Sigmoid colon (tissue), 7 donors: ENCODE results near the gene ARHGEF10L. TPM values are rescaled to one million over a fixed set of nuclear protein-coding genes. Genes with fewer than 3 reads are reported as not detected.

ENCODE experiments used
- DNase-seq: peaks from one replicate; pipeline ENCODE4 v3.0.0-alpha.2; 2019
- H3K27ac ChIP-seq, 4 donors: fragments of 200-600 bp; sonication (generic); one replicate each; pipeline ENCODE4 v1.5.1; 2016 to 2019; ENCODE audit warnings: mild to moderate bottlenecking in 1 of 4
- H3K27me3 ChIP-seq, 3 donors: fragments of 200-600 bp; sonication (generic); one replicate each; pipeline ENCODE4 v1.5.1; 2019; ENCODE audit warnings: mild to moderate bottlenecking in 1 of 3
- H3K36me3 ChIP-seq, 4 donors: fragments of 200-600 bp; sonication (generic); one replicate each; pipeline ENCODE4 v1.5.1; 2016 to 2019
- H3K4me1 ChIP-seq, 4 donors: fragments of 200-600 bp; sonication (generic); one replicate each; pipeline ENCODE4 v1.5.1; 2017 to 2019
- H3K4me3 ChIP-seq, 4 donors: fragments of 200-600 bp; sonication (generic); one replicate each; pipeline ENCODE4 v1.5.1; 2017 to 2019; ENCODE audit warnings: mild to moderate bottlenecking in 2 of 4, moderate library complexity in 1 of 4
- H3K9me3 ChIP-seq, 4 donors: fragments of 200-600 bp in 3 of 4; sonication (generic) in 3 of 4; one replicate each; pipeline versions ENCODE4 v1.5.1 to v1.6.1; 2013 to 2019
- CTCF ChIP-seq, 4 experiments: fragments of 450-650 bp in 3 of 4; fragments of 200-600 bp in 1 of 4; IDR thresholded peaks; one replicate each; pipeline ENCODE4 v1.5.1; 2016 to 2019; ENCODE audit warnings: antibody characterized with exemption in 4 of 4, mild to moderate bottlenecking in 3 of 4, moderate library complexity in 2 of 4
- EP300 ChIP-seq, 4 donors: sonication (generic); formaldehyde crosslinking; IDR thresholded peaks; one replicate each; pipeline ENCODE4 v1.6.1; 2017; ENCODE audit warnings: antibody characterized with exemption in 4 of 4
- POLR2A ChIP-seq, 2 donors: fragments of 450-650 bp; IDR thresholded peaks; one replicate each; pipeline ENCODE4 v1.6.1; 2016; ENCODE audit warnings: antibody characterized with exemption in 2 of 2, mild to moderate bottlenecking in 2 of 2, moderate library complexity in 2 of 2
- POLR2AphosphoS5 ChIP-seq, 4 donors: sonication (generic); formaldehyde crosslinking; IDR thresholded peaks; one replicate each; pipeline ENCODE4 v1.6.1; 2017; ENCODE audit warnings: antibody characterized with exemption in 4 of 4
- WGBS, 2 donors: extraction: QIAGEN DNeasy Blood & Tissue Kit; methylation state at CpG; one replicate each; pipeline ENCODE4 v1.1.7; 2013; 5-methylcytosine and 5-hydroxymethylcytosine counted together
- intact Hi-C: fragments of 100-400 bp; cut with DNase I; formaldehyde crosslinking; loops from one replicate; pipeline ENCODE4 v1.15.1; 2023
- polyA plus RNA-seq, 3 donors: library from polyadenylated mRNA; stranded (reverse); fragments of 200-250 nt; gene quantifications; one replicate each; pipeline ENCODE4 v1.2.3, GENCODE V29; 2013
- total RNA-seq, 4 donors: library from RNA; depleted of rRNA; stranded (reverse); fragments of >200 nt; gene quantifications; one replicate each; pipeline ENCODE4 v1.1.0, GENCODE V29; 2016
- donor health status: healthy with polysubstance abuse.
- donor health status: Bipolar disorder and iron deficiency.
- donor health status: healthy.

The ARHGEF10L gene
- total and polyA plus RNA-seq, 7 donors: 25.0 to 76.2 (median 33.0) TPM

GRCh38 chr1:17581389-17582123 lies 42.1 kb downstream of the ARHGEF10L start:
- 20 to 60% methylated on average over 10 of the region's 10 CpGs for WGBS, 2 donors
- intact Hi-C loops: no loop called here
- H3K4me1 ChIP-seq: peaks cover 0 to 38% (median 12%) of the 10 kb centered on the region in 4 donors
- peaks cover 0 to 5% (median 0%) of the 10 kb centered on the region in 4 donors for H3K36me3 ChIP-seq
- H3K27ac ChIP-seq: peak overlapping the region in 1 of 4 donors; percentile 55
- no peaks in the 10 kb centered on the region for H3K27me3 ChIP-seq
- DNase-seq: no peak
- no peaks in the 10 kb centered on the region for H3K9me3 ChIP-seq
- TF ChIP-seq EP300 (IDR thresholded peaks at IDR 0.05) (no peak), POLR2AphosphoS5 (IDR thresholded peaks at IDR 0.05) (no peak), POLR2A (IDR thresholded peaks at IDR 0.05) (no peak), CTCF (IDR thresholded peaks at IDR 0.05) (no peak)
- H3K4me3 ChIP-seq: no peak overlapping the region

GRCh38 chr1:17582124-17582774 lies 42.8 kb downstream of the ARHGEF10L start:
- H3K27ac ChIP-seq: peak overlapping the region in 2 of 4 donors; percentile 33 to 55
- no peak overlapping the region for H3K4me3 ChIP-seq
- DNase-seq: no peak
- H3K36me3 ChIP-seq: peaks cover 0 to 5% (median 0%) of the 10 kb centered on the region in 4 donors
- TF ChIP-seq CTCF (IDR thresholded peaks at IDR 0.05) (no peak), POLR2AphosphoS5 (IDR thresholded peaks at IDR 0.05) (no peak), EP300 (IDR thresholded peaks at IDR 0.05) (no peak), POLR2A (IDR thresholded peaks at IDR 0.05) (no peak)
- H3K9me3 ChIP-seq: no peaks in the 10 kb centered on the region
- 15 to 54% methylated on average over 11 of the region's 11 CpGs for WGBS, 2 donors
- H3K27me3 ChIP-seq: no peaks in the 10 kb centered on the region
- peaks cover 0 to 45% (median 19%) of the 10 kb centered on the region in 4 donors for H3K4me1 ChIP-seq
- intact Hi-C loops: no loop called here

GRCh38 chr1:17584539-17584938 lies 45.0 kb downstream of the ARHGEF10L start:
- Histone ChIP-seq H3K4me1 (peaks cover 0 to 55% (median 42%) of the 10 kb centered on the region in 4 donors), H3K36me3 (peaks cover 0 to 5% (median 0%) of the 10 kb centered on the region in 4 donors), H3K27me3 (no peaks in the 10 kb centered on the region), H3K27ac (peak overlapping the region in 1 of 4 donors; percentile 55), H3K9me3 (no peaks in the 10 kb centered on the region), H3K4me3 (no peak overlapping the region)
- TF ChIP-seq EP300 (IDR thresholded peaks at IDR 0.05): no peak
- no peak for TF ChIP-seq CTCF (IDR thresholded peaks at IDR 0.05)
- TF ChIP-seq POLR2AphosphoS5 (IDR thresholded peaks at IDR 0.05): no peak
- no peak for TF ChIP-seq POLR2A (IDR thresholded peaks at IDR 0.05)
- no peak for DNase-seq
- WGBS, 2 donors: 82 to 94% methylated on average over 10 of the region's 10 CpGs
- intact Hi-C loops: no loop called here

- no peak for DNase-seq
- H3K27ac ChIP-seq: peak overlapping the region; percentile 69 to 90 (median 81)
- 54 to 74% methylated on average over 9 of the region's 9 CpGs for WGBS, 2 donors
- intact Hi-C loops: no loop called here
- peaks cover 0 to 55% (median 42%) of the 10 kb centered on the region in 4 donors for H3K4me1 ChIP-seq
- H3K27me3 ChIP-seq: no peaks in the 10 kb centered on the region
- peaks cover 0 to 5% (median 0%) of the 10 kb centered on the region in 4 donors for H3K36me3 ChIP-seq
- H3K4me3 ChIP-seq: no peak overlapping the region
- H3K9me3 ChIP-seq: no peaks in the 10 kb centered on the region
- TF ChIP-seq POLR2A (IDR thresholded peaks at IDR 0.05) (no peak), POLR2AphosphoS5 (IDR thresholded peaks at IDR 0.05) (no peak), CTCF (IDR thresholded peaks at IDR 0.05) (no peak), EP300 (IDR thresholded peaks at IDR 0.05) (no peak)
These were observed 45.9 kb downstream of the ARHGEF10L start for GRCh38 chr1:17585266-17585987.
